Measurements from ENCODE around the gene SLC1A3. TPM values are rescaled to one million over a fixed set of nuclear protein-coding genes. Genes with fewer than 3 reads are reported as not detected.

The SLC1A3 gene
- total and polyA plus RNA-seq, 2 donors (not counting 1 experiment from before 2014, with no cell fraction given), result 0.52 to 3.3 TPM

DNA sequence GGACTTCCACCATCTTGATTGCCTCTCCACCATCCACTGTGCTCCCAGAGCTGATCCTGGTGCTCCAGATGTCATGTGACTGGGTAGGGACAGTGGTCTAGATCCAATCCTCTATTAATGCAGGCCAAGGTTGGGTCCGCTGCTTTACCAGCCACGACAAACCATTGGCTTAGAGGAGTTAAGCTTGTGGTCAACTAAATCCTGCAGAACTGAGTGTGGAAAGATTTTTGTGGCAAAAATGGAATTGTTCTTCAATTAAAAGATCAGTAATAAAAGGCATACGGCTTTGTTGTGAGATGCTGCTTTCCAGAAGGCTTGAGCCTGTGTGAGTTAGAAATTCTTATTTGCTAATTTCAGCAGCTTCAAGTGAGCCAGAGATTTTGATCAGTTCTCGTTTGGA lies 30.7 kb downstream of the SLC1A3 start:
- Histone ChIP-seq H3K4me2 (ENCODE audit: extremely low read depth, insufficient read depth, low read length) (no peak overlapping the region), H2AFZ (ENCODE audit: low read length) (no peak overlapping the region)
- DNase-seq (ENCODE audit: low read depth in 2 of 2), result no peak

DNA sequence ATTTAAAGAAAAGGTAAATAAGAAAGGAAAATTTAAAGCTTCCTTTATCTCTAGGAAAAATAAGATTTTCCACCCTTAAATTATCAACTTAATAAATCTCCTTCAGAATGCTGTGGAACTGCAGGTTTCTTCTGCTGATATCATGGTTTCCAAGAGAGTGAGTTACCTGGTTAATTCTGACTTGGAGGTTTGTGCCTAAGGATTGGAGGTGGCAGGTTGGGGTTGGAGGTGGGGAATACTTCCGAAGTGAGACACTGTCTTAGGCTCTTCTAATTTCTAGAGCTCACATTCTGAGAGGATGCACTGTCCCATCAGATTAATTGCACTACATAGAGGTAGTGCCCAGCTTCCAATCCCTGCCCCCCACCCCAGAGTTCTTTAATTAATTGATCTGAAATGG lies 31.1 kb downstream of the SLC1A3 start:
- Histone ChIP-seq H3K27ac (ENCODE audit: insufficient read depth, low read length) (no peak overlapping the region), H3K9me3 (ENCODE audit: control insufficient read depth, insufficient read depth, low read depth, low read length) (no peaks in the 10 kb centered on the region), H4K20me1 (ENCODE audit: control insufficient read depth, extremely low read depth, insufficient read depth, low read length) (no peaks in the 10 kb centered on the region), H3K4me3 (replicated peaks in 1 of 4; ENCODE audit: control extremely low read depth in 1 of 4, insufficient read depth in 1 of 4, low read depth in 3 of 4, low read length in 4 of 4) (no peak overlapping the region), H2AFZ (ENCODE audit: low read length) (no peak overlapping the region), H3K79me2 (ENCODE audit: control insufficient read depth, insufficient read depth, low read length) (no peaks in the 10 kb centered on the region), H3K4me1 (ENCODE audit: control insufficient read depth, extremely low read depth, insufficient read depth, low read length) (no peaks in the 10 kb centered on the region), H3K27me3 (ENCODE audit: control insufficient read depth, insufficient read depth, low read length) (no peaks in the 10 kb centered on the region), H3K9ac (ENCODE audit: insufficient read depth, low read length) (no peak overlapping the region), H3K36me3 (ENCODE audit: control insufficient read depth, insufficient read depth, low read length) (no peaks in the 10 kb centered on the region), H3K4me2 (ENCODE audit: extremely low read depth, insufficient read depth, low read length) (no peak overlapping the region)
- no peak for DNase-seq (ENCODE audit: low read depth in 2 of 2)
- TF ChIP-seq, protein P1, sequence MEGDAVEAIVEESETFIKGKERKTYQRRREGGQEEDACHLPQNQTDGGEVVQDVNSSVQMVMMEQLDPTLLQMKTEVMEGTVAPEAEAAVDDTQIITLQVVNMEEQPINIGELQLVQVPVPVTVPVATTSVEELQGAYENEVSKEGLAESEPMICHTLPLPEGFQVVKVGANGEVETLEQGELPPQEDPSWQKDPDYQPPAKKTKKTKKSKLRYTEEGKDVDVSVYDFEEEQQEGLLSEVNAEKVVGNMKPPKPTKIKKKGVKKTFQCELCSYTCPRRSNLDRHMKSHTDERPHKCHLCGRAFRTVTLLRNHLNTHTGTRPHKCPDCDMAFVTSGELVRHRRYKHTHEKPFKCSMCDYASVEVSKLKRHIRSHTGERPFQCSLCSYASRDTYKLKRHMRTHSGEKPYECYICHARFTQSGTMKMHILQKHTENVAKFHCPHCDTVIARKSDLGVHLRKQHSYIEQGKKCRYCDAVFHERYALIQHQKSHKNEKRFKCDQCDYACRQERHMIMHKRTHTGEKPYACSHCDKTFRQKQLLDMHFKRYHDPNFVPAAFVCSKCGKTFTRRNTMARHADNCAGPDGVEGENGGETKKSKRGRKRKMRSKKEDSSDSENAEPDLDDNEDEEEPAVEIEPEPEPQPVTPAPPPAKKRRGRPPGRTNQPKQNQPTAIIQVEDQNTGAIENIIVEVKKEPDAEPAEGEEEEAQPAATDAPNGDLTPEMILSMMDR (conservative IDR thresholded peaks at IDR 0.05 in 1 of 2, IDR thresholded peaks at IDR 0.05 in 1 of 2; ENCODE audit: low read depth in 1 of 2, low read length in 2 of 2), result no peak
- TF ChIP-seq EZH2 (IDR thresholded peaks at IDR 0.05; ENCODE audit: low read length, missing control alignments), result no peak

More for the DNA sequence above, 30.7 kb downstream of the SLC1A3 start:
- TF ChIP-seq, protein P1 (conservative IDR thresholded peaks at IDR 0.05 in 1 of 2, IDR thresholded peaks at IDR 0.05 in 1 of 2; ENCODE audit: low read depth in 1 of 2, low read length in 2 of 2), result no peak
- TF ChIP-seq EZH2 (IDR thresholded peaks at IDR 0.05; ENCODE audit: low read length, missing control alignments), result no peak
- Histone ChIP-seq H3K9me3 (ENCODE audit: control insufficient read depth, insufficient read depth, low read depth, low read length) (no peaks in the 10 kb centered on the region), H3K9ac (ENCODE audit: insufficient read depth, low read length) (no peak overlapping the region), H3K27me3 (ENCODE audit: control insufficient read depth, insufficient read depth, low read length) (no peaks in the 10 kb centered on the region), H3K79me2 (ENCODE audit: control insufficient read depth, insufficient read depth, low read length) (no peaks in the 10 kb centered on the region), H3K27ac (ENCODE audit: insufficient read depth, low read length) (no peak overlapping the region), H3K36me3 (ENCODE audit: control insufficient read depth, insufficient read depth, low read length) (no peaks in the 10 kb centered on the region), H3K4me3 (replicated peaks in 1 of 4; ENCODE audit: control extremely low read depth in 1 of 4, insufficient read depth in 1 of 4, low read depth in 3 of 4, low read length in 4 of 4) (no peak overlapping the region), H3K4me1 (ENCODE audit: control insufficient read depth, extremely low read depth, insufficient read depth, low read length) (no peaks in the 10 kb centered on the region), H4K20me1 (ENCODE audit: control insufficient read depth, extremely low read depth, insufficient read depth, low read length) (no peaks in the 10 kb centered on the region)

DNA sequence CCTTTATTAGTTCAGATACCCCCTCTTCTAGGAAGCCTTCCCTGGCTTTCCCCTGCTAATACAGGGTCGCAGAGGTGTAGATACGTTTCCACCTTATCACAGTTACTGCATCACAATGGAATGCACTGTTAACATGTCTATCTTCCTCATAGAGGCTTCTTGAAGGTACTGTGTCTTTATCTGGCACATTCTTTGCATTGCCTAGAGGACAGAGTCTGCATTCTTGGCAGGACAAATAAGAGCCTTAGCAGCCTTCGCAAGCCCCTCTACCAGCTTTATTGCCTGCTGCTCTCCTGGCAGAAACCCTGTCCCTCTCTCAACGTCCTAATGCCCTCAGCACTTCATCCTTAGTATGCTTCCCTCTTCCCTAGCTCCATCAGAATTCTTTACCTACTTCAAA lies 31.6 kb downstream of the SLC1A3 start:
- H3K79me2 ChIP-seq (ENCODE audit: control insufficient read depth, insufficient read depth, low read length), result no peaks in the 10 kb centered on the region
- TF ChIP-seq, protein P1 (conservative IDR thresholded peaks at IDR 0.05 in 1 of 2, IDR thresholded peaks at IDR 0.05 in 1 of 2; ENCODE audit: low read depth in 1 of 2, low read length in 2 of 2), result no peak
- TF ChIP-seq EZH2 (IDR thresholded peaks at IDR 0.05; ENCODE audit: low read length, missing control alignments), result no peak
- no peaks in the 10 kb centered on the region for H3K4me1 ChIP-seq (ENCODE audit: control insufficient read depth, extremely low read depth, insufficient read depth, low read length)
- H4K20me1 ChIP-seq (ENCODE audit: control insufficient read depth, extremely low read depth, insufficient read depth, low read length), result no peaks in the 10 kb centered on the region
- H3K36me3 ChIP-seq (ENCODE audit: control insufficient read depth, insufficient read depth, low read length), result no peaks in the 10 kb centered on the region
- H3K4me3 ChIP-seq (replicated peaks in 1 of 4; ENCODE audit: control extremely low read depth in 1 of 4, insufficient read depth in 1 of 4, low read depth in 3 of 4, low read length in 4 of 4), result no peak overlapping the region
- H3K27me3 ChIP-seq (ENCODE audit: control insufficient read depth, insufficient read depth, low read length), result no peaks in the 10 kb centered on the region
- H3K4me2 ChIP-seq (ENCODE audit: extremely low read depth, insufficient read depth, low read length), result no peak overlapping the region
- no peaks in the 10 kb centered on the region for H3K9me3 ChIP-seq (ENCODE audit: control insufficient read depth, insufficient read depth, low read depth, low read length)
- no peak overlapping the region for H2AFZ ChIP-seq (ENCODE audit: low read length)
- no peak overlapping the region for H3K9ac ChIP-seq (ENCODE audit: insufficient read depth, low read length)
- H3K27ac ChIP-seq (ENCODE audit: insufficient read depth, low read length), result no peak overlapping the region
- no peak for DNase-seq (ENCODE audit: low read depth in 2 of 2)

Measured in fibroblast of lung (primary cell).